ENCODE results near the gene TRAPPC1. TPM values are rescaled to one million over a fixed set of nuclear protein-coding genes. Genes with fewer than 3 reads are reported as not detected.

Gene TRAPPC1, protein sequence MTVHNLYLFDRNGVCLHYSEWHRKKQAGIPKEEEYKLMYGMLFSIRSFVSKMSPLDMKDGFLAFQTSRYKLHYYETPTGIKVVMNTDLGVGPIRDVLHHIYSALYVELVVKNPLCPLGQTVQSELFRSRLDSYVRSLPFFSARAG
- 62.2 and 66.2 TPM in 2 replicates for total RNA-seq

GRCh38 chr17:7931709-7932482, at the start of gene TRAPPC1, which contains the start of gene CNTROB:
Gene TRAPPC1 (minus strand): TSS chr17:7931946. CDS start chr17:7931829, 117 bp downstream.
Gene CNTROB (plus strand): TSS chr17:7932206. CDS start chr17:7933080, 874 bp downstream.

GRCh38 chr17:7929158-7930023, 2.4 kb downstream of the TRAPPC1 start, which contains the start of gene KCNAB3:
Gene KCNAB3 (minus strand): TSS chr17:7929856. CDS start chr17:7929435, 421 bp downstream.

GRCh38 chr17:7915611-7916384, 15.9 kb downstream of the TRAPPC1 start, which contains the start of gene RNF227:
Gene RNF227 (minus strand): TSS chr17:7916289. CDS start chr17:7916195, 94 bp downstream.

GRCh38 chr17:7888184-7888920, 43.4 kb downstream of the TRAPPC1 start, which contains the start of gene CHD3:
Gene CHD3 (plus strand): TSS chr17:7888789. CDS start chr17:7889001, 212 bp downstream.

Other genes starting within 250 kb of the TRAPPC1 start
- gene TP53, start 244.5 kb downstream of the TRAPPC1 start, total RNA-seq, result 13.1 and 13.7 TPM in 2 replicates
- 2.7 and 4.6 TPM in 2 replicates for gene WRAP53, start 243.5 kb downstream of the TRAPPC1 start, total RNA-seq
- gene EFNB3, start 226.7 kb downstream of the TRAPPC1 start, total RNA-seq, result 0.86 and 0.95 TPM in 2 replicates
- gene DNAH2, start 214.2 kb downstream of the TRAPPC1 start, total RNA-seq, result under 0.01 and 0.16 TPM in 2 replicates
- gene KDM6B, start 97.7 kb downstream of the TRAPPC1 start, total RNA-seq, result 5.2 and 7.7 TPM in 2 replicates
- 0.16 and 0.26 TPM in 2 replicates for gene TMEM88, start 76.9 kb downstream of the TRAPPC1 start, total RNA-seq
- gene NAA38, start 74.4 kb downstream of the TRAPPC1 start, total RNA-seq, result 84.8 and 149 TPM in 2 replicates
- 7.1 and 11.7 TPM in 2 replicates for gene CYB5D1, start 73.9 kb downstream of the TRAPPC1 start, total RNA-seq
- gene CHD3, start 43.2 kb downstream of the TRAPPC1 start, total RNA-seq, result 229 and 439 TPM in 2 replicates
- 1.7 and 2.0 TPM in 2 replicates for gene RNF227, start 15.7 kb downstream of the TRAPPC1 start, total RNA-seq
- gene KCNAB3, start 2.1 kb downstream of the TRAPPC1 start, total RNA-seq, result 0.26 and 0.47 TPM in 2 replicates
- gene CNTROB, start 260 bp upstream of the TRAPPC1 start, total RNA-seq, result 17.0 and 21.2 TPM in 2 replicates
- under 0.01 and 0.09 TPM in 2 replicates for gene GUCY2D, start 70.7 kb upstream of the TRAPPC1 start, total RNA-seq
- not detected in 2 replicates for gene ALOX15B, start 107.1 kb upstream of the TRAPPC1 start, total RNA-seq
- not detected in 2 replicates for gene ALOX12B, start 155.8 kb upstream of the TRAPPC1 start, total RNA-seq
- under 0.01 TPM in 1 of 2 replicates, not detected in the other for gene ALOXE3, start 186.6 kb upstream of the TRAPPC1 start, total RNA-seq
- gene HES7, start 192.2 kb upstream of the TRAPPC1 start, total RNA-seq, result not detected in 2 replicates
- gene PER1, start 220.5 kb upstream of the TRAPPC1 start, total RNA-seq, result 3.0 and 3.4 TPM in 2 replicates
- gene VAMP2, start 231.0 kb upstream of the TRAPPC1 start, total RNA-seq, result 3.2 and 3.5 TPM in 2 replicates
- gene TMEM107, start 244.4 kb upstream of the TRAPPC1 start, total RNA-seq, result 18.9 and 33.4 TPM in 2 replicates